CD4-positive, alpha-beta T cell treated with Interleukin-4 for 4 hours (primary cell): Measurements from ENCODE around the gene CCNF.

Experiments
- DNase-seq: peaks from one replicate; pipeline ENCODE4 v3.0.0-alpha.2; 2020

The CCNF gene

GRCh38 chr16:2458887-2459646 is 29.8 kb downstream of the CCNF start:
- no peak for DNase-seq

- DNase-seq = peak; percentile 93
Measured at GRCh38 chr16:2459647-2460390, 30.6 kb downstream of the CCNF start, which contains the start of gene TEDC2. TSS of gene TEDC2 (plus strand) at chr16:2460109. CDS start at chr16:2460145, 36 bp downstream.

- DNase-seq = no peak
Measured at GRCh38 chr16:2460391-2460713, 31.1 kb downstream of the CCNF start.

- DNase-seq = no peak
Measured at GRCh38 chr16:2460916-2461315, 31.7 kb downstream of the CCNF start.

DNA sequence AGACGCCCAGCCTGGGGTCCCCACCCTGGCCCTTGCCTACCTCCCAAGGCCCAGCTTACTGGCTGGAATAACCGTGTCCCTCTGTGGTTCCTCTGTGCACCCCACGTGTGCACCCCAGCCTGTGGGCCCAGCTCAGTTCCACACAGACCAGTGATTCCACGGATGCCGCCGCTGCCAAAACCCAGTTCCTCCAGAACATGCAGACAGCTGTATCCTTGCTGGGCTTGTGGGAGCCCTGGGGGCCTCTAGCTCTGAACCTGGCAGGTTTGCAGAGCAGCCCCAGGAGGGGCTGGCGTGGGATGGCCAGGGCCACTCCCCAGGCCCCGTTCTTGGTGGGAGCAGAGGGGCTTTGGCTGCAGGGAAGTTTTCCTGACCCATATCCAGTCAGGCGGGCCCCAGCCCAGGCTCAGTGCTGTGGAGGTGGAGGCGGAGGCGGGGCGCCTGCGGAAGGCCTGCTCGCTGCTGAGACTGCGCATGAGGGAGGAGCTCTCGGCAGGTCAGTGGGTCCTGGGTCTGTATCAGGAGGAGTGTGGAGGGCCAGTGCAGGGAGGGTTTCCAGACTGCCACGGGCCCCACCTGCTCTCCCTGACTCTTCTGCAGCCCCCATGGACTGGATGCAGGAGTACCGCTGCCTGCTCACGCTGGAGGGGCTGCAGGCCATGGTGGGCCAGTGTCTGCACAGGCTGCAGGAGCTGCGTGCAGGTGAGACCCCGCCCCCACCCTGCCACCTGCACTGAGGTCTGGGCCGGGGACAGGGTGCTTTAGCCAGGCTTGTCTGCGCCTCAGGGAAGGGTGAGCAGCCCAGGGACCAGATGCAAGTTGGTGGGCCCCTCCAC is 33.0 kb downstream of the CCNF start:
- no peak for DNase-seq

- no peak for DNase-seq
Measured at GRCh38 chr16:2464333-2464732, 35.1 kb downstream of the CCNF start.

GRCh38 chr16:2465653-2466415 is 36.6 kb downstream of the CCNF start:
- DNase-seq = no peak

DNA sequence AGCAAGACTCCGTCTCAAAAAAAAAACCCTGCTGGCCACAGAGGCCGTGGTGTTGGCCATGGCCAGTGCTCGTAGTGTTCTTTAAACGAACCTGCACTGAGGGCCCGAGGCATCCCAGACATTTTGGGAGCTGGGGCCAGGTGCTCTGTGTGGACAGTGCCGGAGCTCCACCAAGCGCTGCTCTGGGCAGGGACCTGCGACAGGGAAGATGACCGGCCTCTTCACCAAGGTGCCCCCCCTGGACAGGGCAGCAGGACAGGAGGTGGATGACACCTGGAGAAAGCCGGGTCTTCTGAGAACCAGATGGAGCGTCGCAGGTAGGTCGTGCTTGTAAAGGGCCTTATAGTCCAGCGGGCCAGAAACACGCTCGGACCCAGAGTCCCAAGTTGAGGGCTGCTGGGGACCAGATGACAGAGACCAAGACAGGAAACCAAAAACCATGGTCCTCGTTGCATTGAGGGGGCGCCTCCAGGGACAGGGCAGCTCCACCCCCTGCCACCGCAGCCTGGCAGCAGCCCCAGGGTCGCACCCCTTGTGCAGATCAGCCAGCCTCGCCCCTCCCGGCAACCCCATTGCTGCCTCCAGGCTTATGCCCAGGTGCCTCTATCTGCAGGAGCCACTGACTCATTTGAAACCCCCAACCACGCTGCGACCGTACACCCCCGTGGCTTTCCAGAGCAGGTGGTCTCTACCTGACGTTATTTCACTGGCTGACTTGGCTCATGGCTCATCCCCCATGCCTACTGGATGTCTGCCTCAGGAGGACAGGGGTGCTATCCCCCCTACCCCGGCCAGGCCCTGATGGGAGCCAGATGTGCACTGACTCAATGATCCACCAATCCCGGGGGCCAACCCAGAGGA is 37.6 kb downstream of the CCNF start:
- DNase-seq = no peak

GRCh38 chr16:2467528-2468232 is 38.4 kb downstream of the CCNF start:
- DNase-seq = no peak

DNA sequence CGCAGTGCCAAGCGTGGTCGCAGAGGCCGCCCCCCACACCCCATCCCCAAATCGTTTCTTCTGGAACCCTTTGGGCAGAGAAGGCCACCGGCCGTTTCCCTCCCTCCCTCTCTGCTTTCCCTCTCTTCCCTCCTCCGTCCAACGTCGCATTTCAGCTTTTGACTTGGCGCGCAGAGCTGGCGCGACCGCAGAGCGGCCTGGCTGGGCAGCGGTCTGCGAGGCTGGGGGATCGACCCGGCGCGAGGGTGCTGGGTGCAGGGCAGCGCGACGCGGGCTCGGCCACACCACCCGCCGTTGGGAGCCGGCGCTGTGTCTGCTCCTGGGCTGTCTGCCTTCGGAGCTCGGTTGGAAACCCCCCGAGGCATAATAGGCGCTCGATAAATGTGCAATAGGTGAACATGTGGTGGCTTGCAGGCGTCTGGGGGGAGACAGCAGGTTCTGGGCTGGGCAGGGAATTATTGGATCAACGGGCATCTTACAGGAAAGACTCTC is 39.0 kb downstream of the CCNF start:
- no peak for DNase-seq

DNA sequence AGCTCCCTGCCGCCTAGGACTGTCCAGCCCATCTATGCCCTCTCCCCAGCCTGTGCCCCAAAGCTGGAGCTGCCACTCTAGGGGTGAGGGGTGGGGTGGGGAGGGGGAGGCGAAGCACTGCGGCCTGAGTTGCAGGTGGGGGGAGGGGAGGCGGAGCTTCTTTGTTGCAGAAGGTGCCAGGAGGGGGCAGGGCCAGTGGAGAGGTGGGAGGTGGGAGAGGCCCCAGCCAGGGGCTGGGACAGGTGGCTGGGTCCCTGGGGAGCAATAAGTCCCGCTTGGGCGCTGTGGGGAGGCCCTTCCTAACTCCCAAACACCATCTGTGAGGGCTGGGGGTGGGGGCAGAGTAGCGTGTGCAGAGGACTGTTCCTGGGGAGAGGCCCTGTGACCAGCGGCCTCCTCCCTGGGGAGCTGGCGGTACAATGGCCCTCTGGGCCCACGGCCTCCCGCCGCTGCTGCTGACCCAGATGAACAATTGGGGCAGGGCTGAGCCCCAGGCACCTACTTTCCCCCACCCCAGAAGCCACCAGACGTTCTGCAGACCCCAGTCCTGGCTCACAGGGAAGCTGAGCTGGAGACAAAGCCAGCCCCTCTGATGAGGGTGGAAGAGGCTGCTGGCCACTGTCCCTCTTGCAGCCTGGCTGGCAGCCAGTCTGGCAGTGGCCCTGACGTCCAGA is 39.6 kb downstream of the CCNF start:
- DNase-seq = no peak

GRCh38 chr16:2469399-2470233 is 40.4 kb downstream of the CCNF start:
- no peak for DNase-seq

GRCh38 chr16:2470234-2470601 is 41.0 kb downstream of the CCNF start:
- DNase-seq = no peak

DNA sequence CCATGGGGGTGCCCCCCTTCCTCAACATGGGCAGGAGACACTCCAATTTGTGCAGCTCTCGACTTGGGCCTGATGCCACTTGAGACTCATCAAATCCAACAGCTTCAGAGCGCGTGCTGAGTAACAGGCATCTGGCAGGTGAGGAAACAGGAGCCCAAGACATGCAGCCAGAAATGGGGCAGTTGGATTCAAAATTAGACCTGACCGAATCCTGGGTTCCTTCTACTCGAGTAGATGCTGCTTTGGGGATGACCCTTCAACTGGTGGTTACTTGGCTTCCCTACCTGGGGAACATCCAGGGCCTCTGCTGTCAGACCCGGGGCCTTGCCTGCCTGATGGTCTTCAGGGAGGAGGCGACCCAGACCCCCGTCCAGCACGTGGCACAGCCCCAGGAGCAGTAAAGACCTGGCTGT is 41.4 kb downstream of the CCNF start:
- DNase-seq = no peak

DNA sequence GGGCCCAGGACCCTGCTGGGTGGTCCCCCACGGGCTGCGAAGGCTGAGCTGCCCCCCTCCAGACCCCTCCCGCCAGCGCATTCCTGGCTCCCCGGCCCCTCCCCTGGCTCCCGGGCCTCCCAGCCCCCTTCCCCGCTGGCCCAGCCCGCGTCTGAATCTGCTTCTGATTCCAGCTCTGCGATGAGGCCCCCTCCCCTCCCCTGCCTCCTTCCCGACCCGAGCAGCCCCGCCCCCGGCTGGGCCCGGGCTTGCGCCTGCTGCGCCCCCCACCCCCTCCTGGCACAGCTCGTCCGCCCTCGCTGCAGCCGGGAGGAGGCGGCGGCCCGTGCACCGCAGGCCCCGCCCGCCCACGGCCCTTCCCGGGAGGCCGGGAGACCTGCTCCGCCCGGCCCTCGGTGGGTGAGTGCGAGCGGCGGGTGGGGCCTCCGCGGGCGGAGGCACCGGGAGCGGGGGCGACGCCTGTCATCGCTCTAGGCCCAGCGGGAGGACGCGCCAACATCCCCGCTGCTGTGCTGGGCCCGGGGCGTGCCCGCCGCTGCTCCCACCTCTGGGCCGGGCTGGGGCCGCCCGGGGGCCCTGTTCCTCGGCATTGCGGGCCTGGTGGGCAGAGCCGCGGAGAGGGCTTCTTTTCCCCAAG is 41.9 kb downstream of the CCNF start, which contains the start of gene NTN3:
TSS of gene NTN3 (plus strand) at position 282 of the 637 bp plus-strand sequence. CDS start 405 bp downstream, outside the sequence.
- no peak for DNase-seq

GRCh38 chr16:2471653-2472487 is 42.6 kb downstream of the CCNF start:
- DNase-seq = no peak

- DNase-seq = no peak
Measured at GRCh38 chr16:2472488-2472864, 43.2 kb downstream of the CCNF start.
